ENCODE measurements around the gene GNAQ. TPM values are rescaled to one million over a fixed set of nuclear protein-coding genes. Genes with fewer than 3 reads are reported as not detected.

GNAQ gene
- total and polyA plus RNA-seq, 2 of the 13 experiments (the other 11 are each of a cell fraction or from before 2014, with no cell fraction given) = 16.5 to 17.7 TPM

- TF ChIP-seq HIC2 (CRISPR knock-in tag; IDR thresholded peaks at IDR 0.05; ENCODE audit: low read depth) = no peak
- no peak for TF ChIP-seq ZBTB10 (CRISPR knock-in tag; IDR thresholded peaks at IDR 0.05; ENCODE audit: borderline replicate concordance)
- no peak for TF ChIP-seq ZNF367 (CRISPR knock-in tag; IDR thresholded peaks at IDR 0.05; ENCODE audit: borderline replicate concordance)
- TF ChIP-seq TAF15 (IDR thresholded peaks at IDR 0.05; ENCODE audit: low read depth, low read length, poor library complexity, severe bottlenecking) = no peak
- TF ChIP-seq JARID2 (CRISPR knock-in tag; IDR thresholded peaks at IDR 0.05; ENCODE audit: insufficient replicate concordance) = no peak
- TF ChIP-seq CHD2 (IDR thresholded peaks at IDR 0.05; ENCODE audit: low read depth, low read length) = no peak
- TF ChIP-seq TEF (CRISPR knock-in tag; IDR thresholded peaks at IDR 0.05) = no peak
- TF ChIP-seq ZNF10 (CRISPR knock-in tag; IDR thresholded peaks at IDR 0.05; ENCODE audit: borderline replicate concordance, low read depth) = no peak
- TF ChIP-seq ZBTB38 (CRISPR knock-in tag; IDR thresholded peaks at IDR 0.05) = no peak
- TF ChIP-seq ZNF784 (CRISPR knock-in tag; IDR thresholded peaks at IDR 0.05; ENCODE audit: borderline replicate concordance) = no peak
- no peak for TF ChIP-seq ZKSCAN5 (CRISPR knock-in tag; IDR thresholded peaks at IDR 0.05)
- no peak for TF ChIP-seq HHEX (CRISPR knock-in tag; IDR thresholded peaks at IDR 0.05)
- TF ChIP-seq ZNF746 (CRISPR knock-in tag; IDR thresholded peaks at IDR 0.05) = no peak
- no peak for TF ChIP-seq MAF1 (CRISPR knock-in tag; IDR thresholded peaks at IDR 0.05; ENCODE audit: borderline replicate concordance)
- no peak for TF ChIP-seq ZBTB46 (CRISPR knock-in tag; IDR thresholded peaks at IDR 0.05; ENCODE audit: borderline replicate concordance)
- no peak for TF ChIP-seq ZNF576 (CRISPR knock-in tag; IDR thresholded peaks at IDR 0.05)
- TF ChIP-seq TBX2 (CRISPR knock-in tag; IDR thresholded peaks at IDR 0.05; ENCODE audit: borderline replicate concordance) = no peak
- TF ChIP-seq ZNF747 (CRISPR knock-in tag; IDR thresholded peaks at IDR 0.05; ENCODE audit: borderline replicate concordance) = no peak
- TF ChIP-seq ZC3H4 (CRISPR knock-in tag; IDR thresholded peaks at IDR 0.05; ENCODE audit: borderline replicate concordance) = no peak
- no peak for TF ChIP-seq MIER3 (CRISPR knock-in tag; IDR thresholded peaks at IDR 0.05; ENCODE audit: borderline replicate concordance)
- no peak for TF ChIP-seq GTF2F1 (IDR thresholded peaks at IDR 0.05; ENCODE audit: low read length)
- no peak for TF ChIP-seq ZNF282 (IDR thresholded peaks at IDR 0.05; ENCODE audit: partially characterized antibody)
Observed at GRCh38 chr9:78004478-78005229, 27.0 kb downstream of the GNAQ start (continued).

All from HepG2 (cell line).